Right lobe of liver (tissue), 4 donors: ENCODE measurements around the gene RAB31.

ENCODE experiments used
- POLR2A ChIP-seq: fragments of 450-650 bp; IDR thresholded peaks from one replicate; pipeline ENCODE4 v1.6.1; 2017; ENCODE audit warnings: antibody characterized with exemption, mild to moderate bottlenecking
- TF ChIP-seq, protein P1 (sequence below), 4 donors: fragments of 200-600 bp in 3 of 4; fragments of 450-650 bp in 1 of 4; IDR thresholded peaks; one replicate each; pipeline versions ENCODE4 v1.5.1 to v1.8.0; 2016 to 2022; ENCODE audit warnings: antibody characterized with exemption in 4 of 4, mild to moderate bottlenecking in 2 of 4
- donor health status: DM: no; HTN: no; CAD: no.
- donor health status: DM: no; HTN: no; CAD: no.
- donor health status: DM: no; HTN: yes; CAD: no.

DNA sequence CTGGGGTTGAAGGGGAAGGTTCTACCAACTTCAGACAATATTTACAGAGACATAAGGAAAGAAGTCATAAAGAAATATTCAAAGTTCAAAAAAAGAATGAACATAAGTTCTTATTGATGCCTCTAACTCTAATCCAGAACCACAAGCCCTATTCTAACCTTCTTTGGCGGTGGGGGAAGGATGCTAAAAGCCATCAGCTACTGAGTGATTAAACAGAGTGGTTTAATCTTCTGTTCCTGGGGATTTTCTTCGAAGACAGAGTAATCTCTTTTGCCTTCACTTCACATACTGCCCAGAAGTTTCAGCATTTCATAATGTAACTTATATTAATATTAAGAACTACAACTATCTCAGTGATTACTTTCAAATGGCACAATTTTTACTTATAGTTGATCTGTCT lies 126.5 kb downstream of the RAB31 start:
- TF ChIP-seq, protein P1, sequence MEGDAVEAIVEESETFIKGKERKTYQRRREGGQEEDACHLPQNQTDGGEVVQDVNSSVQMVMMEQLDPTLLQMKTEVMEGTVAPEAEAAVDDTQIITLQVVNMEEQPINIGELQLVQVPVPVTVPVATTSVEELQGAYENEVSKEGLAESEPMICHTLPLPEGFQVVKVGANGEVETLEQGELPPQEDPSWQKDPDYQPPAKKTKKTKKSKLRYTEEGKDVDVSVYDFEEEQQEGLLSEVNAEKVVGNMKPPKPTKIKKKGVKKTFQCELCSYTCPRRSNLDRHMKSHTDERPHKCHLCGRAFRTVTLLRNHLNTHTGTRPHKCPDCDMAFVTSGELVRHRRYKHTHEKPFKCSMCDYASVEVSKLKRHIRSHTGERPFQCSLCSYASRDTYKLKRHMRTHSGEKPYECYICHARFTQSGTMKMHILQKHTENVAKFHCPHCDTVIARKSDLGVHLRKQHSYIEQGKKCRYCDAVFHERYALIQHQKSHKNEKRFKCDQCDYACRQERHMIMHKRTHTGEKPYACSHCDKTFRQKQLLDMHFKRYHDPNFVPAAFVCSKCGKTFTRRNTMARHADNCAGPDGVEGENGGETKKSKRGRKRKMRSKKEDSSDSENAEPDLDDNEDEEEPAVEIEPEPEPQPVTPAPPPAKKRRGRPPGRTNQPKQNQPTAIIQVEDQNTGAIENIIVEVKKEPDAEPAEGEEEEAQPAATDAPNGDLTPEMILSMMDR (IDR thresholded peaks at IDR 0.05) = no peak
- no peak for TF ChIP-seq POLR2A
